HG03039 (cell line): ENCODE measurements around the gene CNTF.
"Not testable (repeated sequence)": the region's sequence is repeated elsewhere in the genome, so short reads cannot be mapped to it uniquely, and the experiment has no call there.

ENCODE experiments used
- ATAC-seq: cut with Tn5 transposase; IDR thresholded peaks from one replicate; pipeline ENCODE4 v1.9.1; 2021; ENCODE audit warnings: mild to moderate bottlenecking, moderate library complexity; ENCODE audit not compliant: unreplicated experiment

The CNTF gene

GRCh38 chr11:58622344-58622743, at the start of gene CNTF:
TSS of gene CNTF (plus strand) at chr11:58622665. CDS start at chr11:58622753, 88 bp downstream.
- no peak for ATAC-seq

- ATAC-seq = not testable (repeated sequence)
These were observed 49.6 kb upstream of the CNTF start for GRCh38 chr11:58572906-58573305.

GRCh38 chr11:58573451-58574104, 48.9 kb upstream of the CNTF start:
- ATAC-seq = no peak

GRCh38 chr11:58574881-58575280, 47.6 kb upstream of the CNTF start:
- ATAC-seq = no peak

- no peak for ATAC-seq
These were observed 47.0 kb upstream of the CNTF start, which contains the start of gene LPXN for GRCh38 chr11:58575377-58576020. TSS of gene LPXN (minus strand) at chr11:58575856. CDS start at chr11:58575772, 84 bp downstream.

- ATAC-seq = no peak
These were observed 45.5 kb upstream of the CNTF start for GRCh38 chr11:58576887-58577471.

- ATAC-seq = peak; percentile 39
These were observed 44.8 kb upstream of the CNTF start for GRCh38 chr11:58577555-58578135.

- ATAC-seq = no peak
These were observed 44.3 kb upstream of the CNTF start for GRCh38 chr11:58578136-58578634.

GRCh38 chr11:58578635-58579191, 43.8 kb upstream of the CNTF start, which contains the start of gene ZFP91:
TSS of gene ZFP91 (plus strand) at chr11:58579063. CDS start at chr11:58579282, 219 bp downstream.
- ATAC-seq = peak; percentile 38

- peak; percentile 33 for ATAC-seq
These were observed 43.0 kb upstream of the CNTF start for GRCh38 chr11:58579192-58580129.

- no peak for ATAC-seq
These were observed 42.2 kb upstream of the CNTF start for GRCh38 chr11:58580311-58580710.

- ATAC-seq = no peak
These were observed 40.0 kb upstream of the CNTF start for GRCh38 chr11:58582437-58582836.

GRCh38 chr11:58586998-58587397, 35.5 kb upstream of the CNTF start:
- no peak for ATAC-seq

- no peak for ATAC-seq
These were observed 30.8 kb upstream of the CNTF start for GRCh38 chr11:58591659-58592058.

GRCh38 chr11:58592760-58593472, 29.5 kb upstream of the CNTF start:
- no peak for ATAC-seq

GRCh38 chr11:58594826-58595225, 27.6 kb upstream of the CNTF start:
- ATAC-seq = no peak

- ATAC-seq = no peak
These were observed 25.8 kb upstream of the CNTF start for GRCh38 chr11:58596621-58597020.

- no peak for ATAC-seq
These were observed 24.9 kb upstream of the CNTF start for GRCh38 chr11:58597486-58598144.

- no peak for ATAC-seq
These were observed 22.0 kb upstream of the CNTF start for GRCh38 chr11:58600510-58600909.
